Airway epithelial cell (primary cell): Measurements from ENCODE around the gene SLC5A9. TPM values are rescaled to one million over a fixed set of nuclear protein-coding genes. Genes with fewer than 3 reads are reported as not detected.

Experiments used
- total RNA-seq: library from RNA; depleted of rRNA; stranded (reverse); fragments of >200 nt; gene quantifications from 2 replicates; pipeline ENCODE4 v1.2.3, GENCODE V29; 2015

SLC5A9 gene
- not detected in 2 replicates for total RNA-seq

GRCh38 chr1:48222501-48223242 is at the start of gene SLC5A9:
TSS of gene SLC5A9 (plus strand) at chr1:48222716. CDS start at chr1:48222737, 21 bp downstream.

Other genes starting within 250 kb of the SLC5A9 start
- 0.19 TPM in 1 of 2 replicates, not detected in the other for gene TRABD2B, start 225.3 kb upstream of the SLC5A9 start, total RNA-seq
- gene SPATA6, start 249.5 kb downstream of the SLC5A9 start, total RNA-seq, result 0.65 and 2.5 TPM in 2 replicates